Measurements from ENCODE around the gene ASTE1.
"Not testable (repeated sequence)": the region's sequence is repeated elsewhere in the genome, so short reads cannot be mapped to it uniquely, and the experiment has no call there.

Gene ASTE1

GRCh38 chr3:130975251-130975650, 51.4 kb downstream of the ASTE1 start:
- H3K27ac ChIP-seq (replicated peaks) = no peak overlapping the region
- TF ChIP-seq GABPA (IDR thresholded peaks at IDR 0.05; ENCODE audit: low read depth) (no peak), REST (IDR thresholded peaks at IDR 0.05; ENCODE audit: insufficient replicate concordance, low read depth) (no peak), POLR2AphosphoS5 (IDR thresholded peaks at IDR 0.05; ENCODE audit: low read depth) (no peak), CTCF (IDR thresholded peaks at IDR 0.05; ENCODE audit: insufficient read depth, low read length) (no peak), SPI1 (IDR thresholded peaks at IDR 0.05; ENCODE audit: borderline replicate concordance, low read depth) (no peak)
- no peaks in the 10 kb centered on the region for H3K27me3 ChIP-seq (ENCODE audit: insufficient read depth, poor library complexity, severe bottlenecking)
- no peak overlapping the region for H3K4me3 ChIP-seq (replicated peaks; ENCODE audit: insufficient read depth, low read length)
- no peak for DNase-seq (ENCODE audit: low read depth in 1 of 2, low spot score in 1 of 2)

GRCh38 chr3:130974201-130974600, 52.4 kb downstream of the ASTE1 start:
- TF ChIP-seq REST (IDR thresholded peaks at IDR 0.05; ENCODE audit: insufficient replicate concordance, low read depth) (no peak), GABPA (IDR thresholded peaks at IDR 0.05; ENCODE audit: low read depth) (no peak)
- Histone ChIP-seq H3K27me3 (ENCODE audit: insufficient read depth, poor library complexity, severe bottlenecking) (no peaks in the 10 kb centered on the region), H3K27ac (replicated peaks) (no peak overlapping the region), H3K4me3 (replicated peaks; ENCODE audit: insufficient read depth, low read length) (no peak overlapping the region)
- DNase-seq (ENCODE audit: low read depth in 1 of 2, low spot score in 1 of 2) = no peak

- Histone ChIP-seq H3K27ac (replicated peaks) (no peak overlapping the region), H3K27me3 (ENCODE audit: insufficient read depth, poor library complexity, severe bottlenecking) (no peaks in the 10 kb centered on the region), H3K4me3 (replicated peaks; ENCODE audit: insufficient read depth, low read length) (no peak overlapping the region)
- TF ChIP-seq REST (IDR thresholded peaks at IDR 0.05; ENCODE audit: insufficient replicate concordance, low read depth) = no peak
- no peak for TF ChIP-seq SPI1 (IDR thresholded peaks at IDR 0.05; ENCODE audit: borderline replicate concordance, low read depth)
- no peak for TF ChIP-seq CTCF (IDR thresholded peaks at IDR 0.05; ENCODE audit: insufficient read depth, low read length)
- TF ChIP-seq POLR2AphosphoS5 (IDR thresholded peaks at IDR 0.05; ENCODE audit: low read depth) = no peak
- TF ChIP-seq GABPA (IDR thresholded peaks at IDR 0.05; ENCODE audit: low read depth) = no peak
- no peak for DNase-seq (ENCODE audit: low read depth in 1 of 2, low spot score in 1 of 2)
Measured at GRCh38 chr3:130973406-130973805, 53.2 kb downstream of the ASTE1 start.

GRCh38 chr3:130972592-130972991, 54.0 kb downstream of the ASTE1 start:
- DNase-seq (ENCODE audit: low read depth in 1 of 2, low spot score in 1 of 2); H3K27me3 ChIP-seq (ENCODE audit: insufficient read depth, poor library complexity, severe bottlenecking); H3K27ac ChIP-seq (replicated peaks); H3K4me3 ChIP-seq (replicated peaks; ENCODE audit: insufficient read depth, low read length): not testable (repeated sequence)

Measured in HL-60 (cell line).